WTC11 (cell line): ENCODE data around the gene FYCO1. TPM values are rescaled to one million over a fixed set of nuclear protein-coding genes. Genes with fewer than 3 reads are reported as not detected.

Experiments
- ATAC-seq: fragments of 200-7000 bp; cut with Tn5 transposase; 2 replicates; pipeline ENCODE4 v1.10.0; 2021; ENCODE audit warnings: mild to moderate bottlenecking, moderate library complexity
- CTCF ChIA-PET: fragments of 300-600 bp; sonication (Branson Sonifier 250); formaldehyde crosslinking; loops from one replicate; lab custom pipeline; 2021; ENCODE audit warnings: antibody characterized with exemption; lab: Charles Lee
- POLR2A ChIA-PET: fragments of 350-600 bp; sonication (Branson Sonifier 250); formaldehyde crosslinking; loops from one replicate; lab custom pipeline; 2021; ENCODE audit warnings: antibody characterized with exemption; lab: Charles Lee
- DNase-seq: peaks from one replicate; pipeline ENCODE4 v3.0.0; 2021; ENCODE audit warnings: low spot score
- H3K27ac Mint-ChIP-seq: 2 replicates; pipeline ENCODE4 v1.8.0; 2021; ENCODE audit warnings: mixed read lengths
- H3K27me3 Mint-ChIP-seq: 2 replicates; pipeline ENCODE4 v1.8.0; 2021; ENCODE audit warnings: low read depth, mild to moderate bottlenecking, moderate library complexity, mixed read lengths
- H3K36me3 Mint-ChIP-seq: 2 replicates; pipeline ENCODE4 v1.8.0; 2021; ENCODE audit warnings: mixed read lengths
- H3K4me1 Mint-ChIP-seq: 2 replicates; pipeline ENCODE4 v1.8.0; 2022; ENCODE audit warnings: mixed read lengths
- H3K4me3 Mint-ChIP-seq: 2 replicates; pipeline ENCODE4 v1.8.0; 2021; ENCODE audit warnings: mild to moderate bottlenecking, moderate library complexity, mixed read lengths
- H3K9me3 Mint-ChIP-seq: 2 replicates; pipeline ENCODE4 v1.8.0; 2021; ENCODE audit warnings: mixed read lengths
- CBFB ChIP-seq: sonication (generic); formaldehyde crosslinking; IDR thresholded peaks from 2 replicates; pipeline ENCODE4 v1.8.1; 2022; ENCODE audit warnings: mild to moderate bottlenecking, low read depth, missing genetic modification reagents
- CREB1 ChIP-seq: sonication (generic); formaldehyde crosslinking; IDR thresholded peaks from 2 replicates; pipeline ENCODE4 v1.8.0; 2023; ENCODE audit warnings: mild to moderate bottlenecking, missing genetic modification reagents
- ELF4 ChIP-seq: sonication (generic); formaldehyde crosslinking; IDR thresholded peaks from 2 replicates; pipeline ENCODE4 v1.8.1; 2022; ENCODE audit warnings: low read depth, mild to moderate bottlenecking, moderate library complexity, missing genetic modification reagents
- MYBL2 ChIP-seq: sonication (generic); formaldehyde crosslinking; IDR thresholded peaks from 2 replicates; pipeline ENCODE4 v1.8.1; 2023; ENCODE audit warnings: mild to moderate bottlenecking, moderate library complexity, missing genetic modification reagents
- SOX15 ChIP-seq: fragments of 250-450 bp; sonication (Bioruptor Pico); IDR thresholded peaks from 2 replicates; pipeline ENCODE4 v1.9.0; 2021; ENCODE audit warnings: mild to moderate bottlenecking
- ZNF317 ChIP-seq: sonication (generic); formaldehyde crosslinking; IDR thresholded peaks from 2 replicates; pipeline ENCODE4 v1.8.1; 2023; ENCODE audit warnings: low read depth, mild to moderate bottlenecking, moderate library complexity, missing genetic modification reagents, borderline replicate concordance
- ZNF416 ChIP-seq: fragments of 250-450 bp; sonication (Bioruptor Pico); IDR thresholded peaks from 2 replicates; pipeline ENCODE4 v1.9.0; 2021; ENCODE audit warnings: mild to moderate bottlenecking, inconsistent platforms
- total RNA-seq: library from RNA; stranded (reverse); gene quantifications from 3 replicates; pipeline ENCODE4 v1.2.3, GENCODE V29; 2021
- TF ChIP-seq, protein P1 (sequence below): fragments of 250-450 bp; sonication (Bioruptor Pico); IDR thresholded peaks from 2 replicates; pipeline ENCODE4 v1.9.0; 2021; ENCODE audit warnings: mild to moderate bottlenecking, borderline replicate concordance
- TF ChIP-seq, protein P2 (sequence below): sonication (generic); formaldehyde crosslinking; conservative IDR thresholded peaks from 2 replicates; pipeline ENCODE4 v1.8.1; 2023; ENCODE audit warnings: mild to moderate bottlenecking, low read depth, missing genetic modification reagents, moderate library complexity
- TF ChIP-seq, protein P3 (sequence below): fragments of 250-450 bp; sonication (Bioruptor Pico); conservative IDR thresholded peaks from 2 replicates; pipeline ENCODE4 v1.9.0; 2021; ENCODE audit warnings: mild to moderate bottlenecking
- TF ChIP-seq, protein P4 (sequence below): sonication (generic); formaldehyde crosslinking; IDR thresholded peaks from 2 replicates; pipeline ENCODE4 v1.8.0; 2023; ENCODE audit warnings: missing genetic modification reagents, mild to moderate bottlenecking, borderline replicate concordance
- TF ChIP-seq, protein P5 (sequence below): sonication (generic); formaldehyde crosslinking; IDR thresholded peaks from 2 replicates; pipeline ENCODE4 v1.8.1; 2022; ENCODE audit warnings: missing genetic modification reagents, borderline replicate concordance

FYCO1 gene
- total RNA-seq, 1 experiment from 2014 or later: 13.9 TPM

DNA sequence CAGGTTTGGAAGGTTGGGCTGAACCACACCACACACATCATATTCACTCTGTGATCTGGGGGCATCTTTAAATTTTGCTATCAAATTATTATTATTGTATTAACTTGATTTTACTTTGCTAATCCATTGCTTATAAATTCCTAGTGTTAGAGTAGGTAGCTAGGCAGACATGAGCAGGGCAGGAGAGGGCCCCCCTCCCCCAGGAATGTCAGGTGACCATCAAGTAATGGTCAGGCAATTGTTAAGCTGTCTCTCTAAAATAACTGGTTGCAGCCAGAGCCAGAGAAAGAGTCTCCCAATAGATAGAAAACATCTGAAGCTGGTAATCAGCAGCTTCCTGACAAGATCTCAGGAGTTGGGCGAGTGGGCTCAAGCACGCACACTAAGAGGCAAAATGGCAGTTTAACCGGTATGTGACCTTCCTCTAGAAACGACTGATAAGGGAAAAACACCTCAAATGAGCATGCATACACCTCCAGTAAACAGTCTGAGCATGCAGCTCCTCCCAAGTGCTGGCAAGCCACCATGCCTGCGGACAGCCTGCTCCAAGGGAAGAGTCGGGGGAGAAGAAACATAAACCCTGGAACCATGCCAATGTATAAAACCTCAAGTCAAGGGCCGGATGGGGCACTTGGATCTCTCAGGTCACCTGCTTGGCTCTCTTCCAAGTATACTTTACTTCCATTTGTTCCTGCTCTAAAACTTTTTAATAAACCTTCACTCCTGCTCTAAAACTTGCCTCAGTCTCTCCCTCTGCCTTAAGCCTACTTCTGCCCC, 55.4 kb downstream of the FYCO1 start:
- peak overlapping the region; percentile 89 for H3K27ac Mint-ChIP-seq
- POLR2A ChIA-PET: no interaction called here

DNA sequence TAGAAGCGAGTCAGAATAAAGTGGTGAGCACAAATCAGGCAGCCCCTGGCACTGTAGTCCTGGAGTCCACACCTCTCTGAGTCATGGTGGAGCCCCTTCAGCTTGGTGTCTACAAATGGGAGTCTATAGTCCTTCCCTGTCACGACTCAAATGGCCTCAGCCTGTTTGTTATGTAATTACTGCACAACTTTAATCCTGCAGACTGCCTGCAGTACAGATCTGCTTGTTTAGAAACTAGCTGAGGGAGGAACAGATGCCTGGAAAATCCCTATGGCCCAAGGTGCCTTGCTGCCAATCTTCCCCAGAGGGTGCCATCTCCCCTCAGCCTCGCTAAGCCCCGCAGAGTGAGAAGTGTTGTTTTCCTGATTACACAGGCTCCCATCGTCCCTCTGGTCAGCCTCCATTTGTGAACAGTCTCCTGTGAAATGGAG, 56.3 kb downstream of the FYCO1 start:
- Mint-ChIP-seq H3K4me1 (peaks cover 17% of the 10 kb centered on the region), H3K9me3 (peaks cover 6% of the 10 kb centered on the region; the same call in 1 of the 2 replicates), H3K4me3 (no peak overlapping the region), H3K36me3 (peaks cover 33% of the 10 kb centered on the region), H3K27me3 (no peaks in the 10 kb centered on the region), H3K27ac (no peak overlapping the region)
- ATAC-seq (peak; percentile 12), DNase-seq (no peak)
- POLR2A ChIA-PET: no interaction called here
- CTCF ChIA-PET: interaction anchor here (0.5 to 4.0 kb wide), 30 partner anchors 8 to 510 kb away, joined by 3 to 30 read pairs (median 4); partner anchors contain the start of genes CCR1, CCR9 and FYCO1
- TF ChIP-seq, protein P1, sequence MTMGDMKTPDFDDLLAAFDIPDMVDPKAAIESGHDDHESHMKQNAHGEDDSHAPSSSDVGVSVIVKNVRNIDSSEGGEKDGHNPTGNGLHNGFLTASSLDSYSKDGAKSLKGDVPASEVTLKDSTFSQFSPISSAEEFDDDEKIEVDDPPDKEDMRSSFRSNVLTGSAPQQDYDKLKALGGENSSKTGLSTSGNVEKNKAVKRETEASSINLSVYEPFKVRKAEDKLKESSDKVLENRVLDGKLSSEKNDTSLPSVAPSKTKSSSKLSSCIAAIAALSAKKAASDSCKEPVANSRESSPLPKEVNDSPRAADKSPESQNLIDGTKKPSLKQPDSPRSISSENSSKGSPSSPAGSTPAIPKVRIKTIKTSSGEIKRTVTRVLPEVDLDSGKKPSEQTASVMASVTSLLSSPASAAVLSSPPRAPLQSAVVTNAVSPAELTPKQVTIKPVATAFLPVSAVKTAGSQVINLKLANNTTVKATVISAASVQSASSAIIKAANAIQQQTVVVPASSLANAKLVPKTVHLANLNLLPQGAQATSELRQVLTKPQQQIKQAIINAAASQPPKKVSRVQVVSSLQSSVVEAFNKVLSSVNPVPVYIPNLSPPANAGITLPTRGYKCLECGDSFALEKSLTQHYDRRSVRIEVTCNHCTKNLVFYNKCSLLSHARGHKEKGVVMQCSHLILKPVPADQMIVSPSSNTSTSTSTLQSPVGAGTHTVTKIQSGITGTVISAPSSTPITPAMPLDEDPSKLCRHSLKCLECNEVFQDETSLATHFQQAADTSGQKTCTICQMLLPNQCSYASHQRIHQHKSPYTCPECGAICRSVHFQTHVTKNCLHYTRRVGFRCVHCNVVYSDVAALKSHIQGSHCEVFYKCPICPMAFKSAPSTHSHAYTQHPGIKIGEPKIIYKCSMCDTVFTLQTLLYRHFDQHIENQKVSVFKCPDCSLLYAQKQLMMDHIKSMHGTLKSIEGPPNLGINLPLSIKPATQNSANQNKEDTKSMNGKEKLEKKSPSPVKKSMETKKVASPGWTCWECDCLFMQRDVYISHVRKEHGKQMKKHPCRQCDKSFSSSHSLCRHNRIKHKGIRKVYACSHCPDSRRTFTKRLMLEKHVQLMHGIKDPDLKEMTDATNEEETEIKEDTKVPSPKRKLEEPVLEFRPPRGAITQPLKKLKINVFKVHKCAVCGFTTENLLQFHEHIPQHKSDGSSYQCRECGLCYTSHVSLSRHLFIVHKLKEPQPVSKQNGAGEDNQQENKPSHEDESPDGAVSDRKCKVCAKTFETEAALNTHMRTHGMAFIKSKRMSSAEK (CRISPR knock-in tag): no peak
- TF ChIP-seq MYBL2: no peak
- TF ChIP-seq, protein P2, sequence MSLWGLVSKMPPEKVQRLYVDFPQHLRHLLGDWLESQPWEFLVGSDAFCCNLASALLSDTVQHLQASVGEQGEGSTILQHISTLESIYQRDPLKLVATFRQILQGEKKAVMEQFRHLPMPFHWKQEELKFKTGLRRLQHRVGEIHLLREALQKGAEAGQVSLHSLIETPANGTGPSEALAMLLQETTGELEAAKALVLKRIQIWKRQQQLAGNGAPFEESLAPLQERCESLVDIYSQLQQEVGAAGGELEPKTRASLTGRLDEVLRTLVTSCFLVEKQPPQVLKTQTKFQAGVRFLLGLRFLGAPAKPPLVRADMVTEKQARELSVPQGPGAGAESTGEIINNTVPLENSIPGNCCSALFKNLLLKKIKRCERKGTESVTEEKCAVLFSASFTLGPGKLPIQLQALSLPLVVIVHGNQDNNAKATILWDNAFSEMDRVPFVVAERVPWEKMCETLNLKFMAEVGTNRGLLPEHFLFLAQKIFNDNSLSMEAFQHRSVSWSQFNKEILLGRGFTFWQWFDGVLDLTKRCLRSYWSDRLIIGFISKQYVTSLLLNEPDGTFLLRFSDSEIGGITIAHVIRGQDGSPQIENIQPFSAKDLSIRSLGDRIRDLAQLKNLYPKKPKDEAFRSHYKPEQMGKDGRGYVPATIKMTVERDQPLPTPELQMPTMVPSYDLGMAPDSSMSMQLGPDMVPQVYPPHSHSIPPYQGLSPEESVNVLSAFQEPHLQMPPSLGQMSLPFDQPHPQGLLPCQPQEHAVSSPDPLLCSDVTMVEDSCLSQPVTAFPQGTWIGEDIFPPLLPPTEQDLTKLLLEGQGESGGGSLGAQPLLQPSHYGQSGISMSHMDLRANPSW (CRISPR knock-in tag): no peak
- TF ChIP-seq CREB1: no peak
- TF ChIP-seq, protein P3, sequence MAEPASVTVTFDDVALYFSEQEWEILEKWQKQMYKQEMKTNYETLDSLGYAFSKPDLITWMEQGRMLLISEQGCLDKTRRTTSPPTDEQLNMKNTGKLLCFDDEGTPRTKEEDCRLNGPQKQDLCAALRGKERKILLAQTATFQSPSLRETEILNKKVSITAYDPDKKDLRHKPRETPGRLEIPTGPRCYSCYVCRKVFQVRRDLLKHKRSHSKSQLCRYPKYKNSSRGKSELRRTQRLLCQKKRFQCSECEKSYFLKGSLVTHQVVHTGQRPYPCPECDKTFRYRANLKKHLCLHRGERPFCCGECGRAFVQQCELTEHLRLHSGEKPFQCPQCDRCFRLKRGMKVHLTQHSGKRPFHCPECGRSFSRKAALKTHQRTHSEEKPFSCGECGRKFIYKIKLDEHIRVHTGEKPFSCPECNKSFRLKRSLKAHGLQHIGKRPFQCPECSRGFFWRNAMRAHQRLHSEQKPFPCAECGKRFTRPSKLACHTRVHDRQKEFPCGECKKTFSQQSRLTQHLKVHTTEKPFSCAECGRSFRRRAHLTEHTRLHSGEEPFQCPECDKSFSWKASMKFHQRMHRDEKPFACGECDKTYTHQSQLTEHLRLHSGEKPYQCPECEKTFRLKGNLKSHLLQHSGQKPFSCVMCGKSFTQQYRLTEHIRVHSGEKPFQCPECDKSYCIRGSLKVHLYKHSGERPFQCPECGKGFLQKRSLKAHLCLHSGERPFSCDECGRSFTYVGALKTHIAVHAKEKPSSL: no peak

More for the DNA sequence above, 55.4 kb downstream of the FYCO1 start:
- peaks cover 6% of the 10 kb centered on the region; the same call in 1 of the 2 replicates for H3K9me3 Mint-ChIP-seq
- TF ChIP-seq, protein P4, sequence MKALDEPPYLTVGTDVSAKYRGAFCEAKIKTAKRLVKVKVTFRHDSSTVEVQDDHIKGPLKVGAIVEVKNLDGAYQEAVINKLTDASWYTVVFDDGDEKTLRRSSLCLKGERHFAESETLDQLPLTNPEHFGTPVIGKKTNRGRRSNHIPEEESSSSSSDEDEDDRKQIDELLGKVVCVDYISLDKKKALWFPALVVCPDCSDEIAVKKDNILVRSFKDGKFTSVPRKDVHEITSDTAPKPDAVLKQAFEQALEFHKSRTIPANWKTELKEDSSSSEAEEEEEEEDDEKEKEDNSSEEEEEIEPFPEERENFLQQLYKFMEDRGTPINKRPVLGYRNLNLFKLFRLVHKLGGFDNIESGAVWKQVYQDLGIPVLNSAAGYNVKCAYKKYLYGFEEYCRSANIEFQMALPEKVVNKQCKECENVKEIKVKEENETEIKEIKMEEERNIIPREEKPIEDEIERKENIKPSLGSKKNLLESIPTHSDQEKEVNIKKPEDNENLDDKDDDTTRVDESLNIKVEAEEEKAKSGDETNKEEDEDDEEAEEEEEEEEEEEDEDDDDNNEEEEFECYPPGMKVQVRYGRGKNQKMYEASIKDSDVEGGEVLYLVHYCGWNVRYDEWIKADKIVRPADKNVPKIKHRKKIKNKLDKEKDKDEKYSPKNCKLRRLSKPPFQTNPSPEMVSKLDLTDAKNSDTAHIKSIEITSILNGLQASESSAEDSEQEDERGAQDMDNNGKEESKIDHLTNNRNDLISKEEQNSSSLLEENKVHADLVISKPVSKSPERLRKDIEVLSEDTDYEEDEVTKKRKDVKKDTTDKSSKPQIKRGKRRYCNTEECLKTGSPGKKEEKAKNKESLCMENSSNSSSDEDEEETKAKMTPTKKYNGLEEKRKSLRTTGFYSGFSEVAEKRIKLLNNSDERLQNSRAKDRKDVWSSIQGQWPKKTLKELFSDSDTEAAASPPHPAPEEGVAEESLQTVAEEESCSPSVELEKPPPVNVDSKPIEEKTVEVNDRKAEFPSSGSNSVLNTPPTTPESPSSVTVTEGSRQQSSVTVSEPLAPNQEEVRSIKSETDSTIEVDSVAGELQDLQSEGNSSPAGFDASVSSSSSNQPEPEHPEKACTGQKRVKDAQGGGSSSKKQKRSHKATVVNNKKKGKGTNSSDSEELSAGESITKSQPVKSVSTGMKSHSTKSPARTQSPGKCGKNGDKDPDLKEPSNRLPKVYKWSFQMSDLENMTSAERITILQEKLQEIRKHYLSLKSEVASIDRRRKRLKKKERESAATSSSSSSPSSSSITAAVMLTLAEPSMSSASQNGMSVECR (CRISPR knock-in tag): no peak
- no peak for TF ChIP-seq SOX15 (CRISPR knock-in tag)
- TF ChIP-seq, protein P3: no peak
- TF ChIP-seq ZNF416 (CRISPR knock-in tag): no peak
- 0 out of 2 replicates have a peak, but pooled peaks have one; percentile 47 for TF ChIP-seq ZNF317 (CRISPR knock-in tag)
- TF ChIP-seq CBFB (CRISPR knock-in tag): no peak
- no peak for TF ChIP-seq ELF4 (CRISPR knock-in tag)
- TF ChIP-seq, protein P5, sequence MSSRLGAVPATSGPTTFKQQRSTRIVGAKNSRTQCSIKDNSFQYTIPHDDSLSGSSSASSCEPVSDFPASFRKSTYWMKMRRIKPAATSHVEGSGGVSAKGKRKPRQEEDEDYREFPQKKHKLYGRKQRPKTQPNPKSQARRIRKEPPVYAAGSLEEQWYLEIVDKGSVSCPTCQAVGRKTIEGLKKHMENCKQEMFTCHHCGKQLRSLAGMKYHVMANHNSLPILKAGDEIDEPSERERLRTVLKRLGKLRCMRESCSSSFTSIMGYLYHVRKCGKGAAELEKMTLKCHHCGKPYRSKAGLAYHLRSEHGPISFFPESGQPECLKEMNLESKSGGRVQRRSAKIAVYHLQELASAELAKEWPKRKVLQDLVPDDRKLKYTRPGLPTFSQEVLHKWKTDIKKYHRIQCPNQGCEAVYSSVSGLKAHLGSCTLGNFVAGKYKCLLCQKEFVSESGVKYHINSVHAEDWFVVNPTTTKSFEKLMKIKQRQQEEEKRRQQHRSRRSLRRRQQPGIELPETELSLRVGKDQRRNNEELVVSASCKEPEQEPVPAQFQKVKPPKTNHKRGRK (CRISPR knock-in tag): no peak
- H3K36me3 Mint-ChIP-seq: peaks cover 31% of the 10 kb centered on the region
- no peak for ATAC-seq
- H3K27me3 Mint-ChIP-seq: no peaks in the 10 kb centered on the region
- CTCF ChIA-PET: interaction anchor here (1.4 to 4.0 kb wide), 7 partner anchors 11 to 268 kb away, joined by 3 to 30 read pairs (median 18); partner anchors contain the start of genes CCR1 and CCR9
- no peak for DNase-seq
- H3K4me3 Mint-ChIP-seq: no peak overlapping the region
- peaks cover 17% of the 10 kb centered on the region for H3K4me1 Mint-ChIP-seq
